NCI-H524 (cell line): Measurements from ENCODE around the gene TMEM117.
"Not testable (repeated sequence)": the region's sequence is repeated elsewhere in the genome, so short reads cannot be mapped to it uniquely, and the experiment has no call there.

Source experiments
- DNase-seq, 2 experiments: peaks; one replicate each; lab custom pipeline; 2025; lab: John Stamatoyannopoulos, UW

Gene TMEM117

GRCh38 chr12:44025499-44025898 is 189.6 kb downstream of the TMEM117 start:
- no peak for DNase-seq

- DNase-seq = no peak
Measured at GRCh38 chr12:44026046-44026445, 190.2 kb downstream of the TMEM117 start.

- DNase-seq = not testable (repeated sequence)
Measured at GRCh38 chr12:44026926-44027325, 191.0 kb downstream of the TMEM117 start.

- DNase-seq = peak in 1 of 2 experiments; percentile 26
Measured at GRCh38 chr12:44029194-44029593, 193.3 kb downstream of the TMEM117 start.

GRCh38 chr12:44031472-44032185 is 195.7 kb downstream of the TMEM117 start:
- no peak for DNase-seq

- DNase-seq = no peak
Measured at GRCh38 chr12:44034906-44035305, 199.0 kb downstream of the TMEM117 start.

GRCh38 chr12:44036875-44037443 is 201.1 kb downstream of the TMEM117 start:
- no peak for DNase-seq

GRCh38 chr12:44038411-44038810 is 202.5 kb downstream of the TMEM117 start:
- no peak for DNase-seq

GRCh38 chr12:44044491-44044890 is 208.6 kb downstream of the TMEM117 start:
- DNase-seq = not testable (repeated sequence)

GRCh38 chr12:44046732-44047417 is 211.0 kb downstream of the TMEM117 start:
- DNase-seq = no peak

GRCh38 chr12:44052554-44052953 is 216.7 kb downstream of the TMEM117 start:
- DNase-seq = no peak

GRCh38 chr12:44053549-44054127 is 217.8 kb downstream of the TMEM117 start:
- no peak for DNase-seq

GRCh38 chr12:44054281-44054680 is 218.4 kb downstream of the TMEM117 start:
- DNase-seq = no peak

- no peak for DNase-seq
Measured at GRCh38 chr12:44058366-44058765, 222.5 kb downstream of the TMEM117 start.

GRCh38 chr12:44059476-44059875 is 223.6 kb downstream of the TMEM117 start:
- DNase-seq = no peak

GRCh38 chr12:44063671-44064070 is 227.8 kb downstream of the TMEM117 start:
- DNase-seq = peak; percentile 44 to 69

GRCh38 chr12:44076871-44077270 is 241.0 kb downstream of the TMEM117 start:
- DNase-seq = no peak

- DNase-seq = no peak
Measured at GRCh38 chr12:44077294-44077693, 241.4 kb downstream of the TMEM117 start.

GRCh38 chr12:44078273-44078672 is 242.4 kb downstream of the TMEM117 start:
- DNase-seq = no peak

GRCh38 chr12:44088647-44089046 is 252.8 kb downstream of the TMEM117 start:
- no peak for DNase-seq

GRCh38 chr12:44091948-44092606 is 256.2 kb downstream of the TMEM117 start:
- no peak for DNase-seq

- DNase-seq = peak; percentile 74 to 87
Measured at GRCh38 chr12:44098786-44099185, 262.9 kb downstream of the TMEM117 start.
